Activated CD8-positive, alpha-beta memory T cell treated with anti-CD3 and anti-CD28 coated beads, Interleukin-2, amount 50 U/mL, for 48 hours (primary cell): ENCODE results near the gene TLE6.
"Not testable (repeated sequence)": the region's sequence is repeated elsewhere in the genome, so short reads cannot be mapped to it uniquely, and the experiment has no call there.

Experiments used
- DNase-seq: peaks from one replicate; pipeline ENCODE4 v3.0.0-alpha.2; 2020

The TLE6 gene

DNA sequence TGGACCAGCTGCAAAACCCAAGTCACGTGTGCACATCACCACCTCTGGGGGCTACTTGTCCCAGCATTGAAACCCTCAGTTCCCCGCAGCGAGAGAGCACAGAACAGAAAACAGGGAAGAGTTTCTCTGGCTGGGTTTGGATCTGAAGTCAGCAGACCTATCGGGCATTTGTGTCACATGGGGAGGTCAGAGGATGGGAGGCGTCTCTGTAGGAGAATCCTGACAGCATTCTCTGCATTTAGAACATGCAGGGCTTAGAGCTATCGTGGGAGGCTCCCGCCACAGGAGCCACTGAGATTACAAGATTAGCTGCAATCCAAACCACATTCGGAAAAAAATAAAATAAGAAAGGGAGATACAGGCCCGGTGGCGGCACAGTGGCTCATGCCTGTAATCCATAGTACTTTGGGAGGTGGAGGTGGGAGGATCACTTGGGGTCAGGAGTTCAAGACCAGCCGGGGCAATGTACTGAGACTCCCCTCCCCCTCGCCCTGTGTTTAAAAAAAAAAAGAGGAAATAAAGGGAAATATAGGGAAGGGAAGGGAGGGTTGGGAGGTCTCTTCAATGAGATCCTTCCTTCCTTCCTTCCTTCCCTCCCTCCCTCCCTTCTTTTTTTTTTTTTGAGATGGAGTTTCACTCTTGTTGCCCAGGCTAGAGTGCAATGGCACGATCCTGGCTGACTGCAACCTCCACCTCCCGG lies 2.9 kb upstream of the TLE6 start:
- DNase-seq, result no peak

DNA sequence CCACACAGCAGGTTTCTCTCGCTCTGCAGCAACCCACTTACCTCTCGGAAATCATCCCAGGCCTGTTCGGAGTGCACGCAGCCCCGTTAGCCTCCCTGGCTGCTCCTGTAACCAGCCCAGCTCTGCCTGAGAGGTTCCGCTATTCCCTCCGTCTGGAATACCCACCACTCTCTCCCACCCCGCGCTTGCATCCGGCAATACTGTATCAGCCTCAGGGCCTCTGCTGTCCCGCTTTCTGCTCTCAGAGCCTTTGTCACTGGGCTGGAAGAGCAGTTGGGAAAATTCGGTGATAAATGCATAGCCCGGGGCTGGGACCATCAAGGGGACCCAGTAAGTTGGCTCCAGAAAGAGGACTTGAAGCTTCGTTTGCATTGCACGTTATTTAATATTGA lies 759 bp upstream of the TLE6 start:
- DNase-seq, result no peak

DNA sequence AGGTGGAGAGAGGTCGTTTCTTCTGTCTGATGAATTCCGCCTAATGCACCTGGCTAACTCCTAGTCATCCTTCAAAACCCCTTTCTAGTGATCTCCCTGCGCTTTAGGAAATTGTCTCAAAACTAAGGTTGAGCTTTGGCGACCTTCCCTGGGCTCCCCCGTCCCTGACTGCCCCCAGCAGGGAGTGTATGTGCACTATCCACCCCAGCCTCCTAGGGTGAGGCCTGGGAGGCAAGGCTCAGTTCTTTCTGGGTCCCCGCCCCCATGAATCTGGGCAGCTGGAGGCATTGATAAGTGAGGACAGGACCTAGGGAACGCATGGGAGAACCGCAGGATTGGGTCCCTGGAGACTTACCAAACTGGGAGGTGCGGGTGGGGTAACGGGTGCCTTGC lies 378 bp downstream of the TLE6 start:
- DNase-seq, result no peak

DNA sequence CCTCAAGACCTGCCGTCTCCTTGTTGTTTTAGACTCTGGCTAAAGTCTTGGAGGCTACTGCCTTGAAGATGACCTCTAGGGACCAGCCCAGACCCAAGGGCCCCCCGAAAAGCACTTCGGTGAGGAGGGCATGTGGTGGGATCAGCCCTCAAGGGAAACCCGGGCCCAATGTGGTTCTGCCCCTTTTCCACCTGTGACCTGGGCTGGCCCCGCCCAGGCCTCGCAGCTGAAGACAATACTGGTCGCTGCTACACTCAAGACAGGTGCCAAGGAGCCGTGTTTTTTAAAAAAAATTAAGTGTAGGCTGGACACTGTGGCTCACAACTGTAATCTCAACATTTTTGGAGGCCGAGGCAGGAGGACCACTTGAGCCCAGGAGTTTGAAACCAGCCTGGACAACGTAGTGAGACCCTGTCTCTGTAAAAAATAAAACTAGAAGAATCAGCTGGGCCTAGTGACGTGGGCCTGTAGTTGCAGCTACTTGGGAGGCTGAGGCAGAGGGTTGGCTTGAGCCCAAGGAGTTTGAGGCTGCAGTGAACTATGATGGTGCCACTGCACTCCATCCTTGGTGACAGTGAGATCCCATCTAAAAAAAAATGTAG lies 903 bp downstream of the TLE6 start:
- no peak for DNase-seq

DNA sequence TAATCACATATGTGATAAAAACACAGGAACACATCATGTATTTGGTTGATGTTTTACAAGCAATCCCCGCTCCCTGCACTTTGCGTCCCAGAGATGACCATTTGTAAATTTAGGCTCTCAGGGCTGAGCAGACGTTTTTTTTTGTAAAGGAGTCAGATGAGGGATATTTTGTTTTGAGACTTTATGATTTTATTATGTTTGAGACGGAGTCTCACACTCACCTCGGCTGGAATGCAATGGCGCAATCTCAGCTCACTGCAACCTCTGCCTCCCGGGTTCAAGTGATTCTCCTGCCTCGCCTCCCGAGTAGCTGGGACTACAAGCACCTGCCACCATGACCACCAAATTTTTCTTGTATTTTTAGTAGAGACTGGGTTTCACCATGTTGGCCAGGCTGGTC lies 1.4 kb downstream of the TLE6 start:
- DNase-seq, result no peak

DNA sequence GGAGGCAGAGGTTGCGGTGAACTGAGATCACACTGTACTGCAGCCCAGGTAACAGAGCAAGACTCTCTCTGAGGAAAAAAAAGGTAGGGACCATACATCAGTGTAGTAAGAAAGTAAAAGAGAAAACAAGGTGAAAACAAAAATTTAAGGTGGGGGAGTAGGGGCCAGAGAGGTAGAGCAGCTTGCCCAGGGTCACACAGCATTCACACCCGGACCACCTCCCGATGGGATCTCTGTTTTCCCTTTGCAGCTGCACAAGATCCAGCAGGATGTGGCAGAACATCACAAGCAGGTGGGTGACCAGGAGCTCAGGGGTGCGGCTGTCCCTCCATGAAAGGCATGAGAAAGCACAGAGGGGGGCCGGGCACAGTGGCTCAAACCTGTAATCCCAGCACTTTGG lies 4.5 kb downstream of the TLE6 start:
- no peak for DNase-seq

DNA sequence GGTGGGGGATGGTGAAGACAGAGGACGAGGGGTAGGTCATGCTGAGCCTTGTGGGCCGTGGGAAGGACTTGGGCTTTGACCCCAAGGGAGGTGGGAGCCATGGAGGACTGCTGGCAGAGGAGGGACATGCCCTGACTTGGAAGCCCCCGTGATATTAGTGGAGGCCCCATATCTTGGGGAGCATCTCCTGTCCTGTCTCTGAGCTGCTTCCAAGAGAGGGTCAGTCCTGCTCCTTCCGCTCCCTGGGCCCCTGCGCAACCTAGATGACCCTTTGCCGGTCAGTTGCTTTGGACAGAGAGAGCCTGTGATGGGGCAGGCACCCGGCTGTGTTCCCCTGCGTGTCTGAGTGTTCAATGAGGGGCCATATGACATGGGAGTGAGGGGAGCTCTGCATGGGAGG lies 5.2 kb downstream of the TLE6 start:
- no peak for DNase-seq

DNA sequence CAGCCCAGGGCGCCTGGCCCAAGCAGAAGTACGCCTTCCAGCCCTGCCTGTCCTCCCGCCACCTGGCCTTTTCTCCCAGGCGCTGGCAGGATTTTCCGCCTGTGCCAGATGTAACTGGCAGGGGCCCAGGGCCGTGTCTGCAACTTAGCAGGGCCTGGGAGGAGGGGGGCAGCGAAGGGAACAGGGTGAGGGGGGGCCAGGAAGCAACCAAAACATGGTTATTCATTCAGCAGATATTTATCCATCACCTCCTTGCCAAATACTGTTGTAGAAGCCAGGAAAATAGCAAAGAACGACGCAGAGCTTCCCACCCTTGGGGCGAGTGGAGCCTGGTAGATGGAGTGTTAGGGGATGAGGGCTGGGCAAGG lies 5.6 kb downstream of the TLE6 start:
- DNase-seq, result no peak

DNA sequence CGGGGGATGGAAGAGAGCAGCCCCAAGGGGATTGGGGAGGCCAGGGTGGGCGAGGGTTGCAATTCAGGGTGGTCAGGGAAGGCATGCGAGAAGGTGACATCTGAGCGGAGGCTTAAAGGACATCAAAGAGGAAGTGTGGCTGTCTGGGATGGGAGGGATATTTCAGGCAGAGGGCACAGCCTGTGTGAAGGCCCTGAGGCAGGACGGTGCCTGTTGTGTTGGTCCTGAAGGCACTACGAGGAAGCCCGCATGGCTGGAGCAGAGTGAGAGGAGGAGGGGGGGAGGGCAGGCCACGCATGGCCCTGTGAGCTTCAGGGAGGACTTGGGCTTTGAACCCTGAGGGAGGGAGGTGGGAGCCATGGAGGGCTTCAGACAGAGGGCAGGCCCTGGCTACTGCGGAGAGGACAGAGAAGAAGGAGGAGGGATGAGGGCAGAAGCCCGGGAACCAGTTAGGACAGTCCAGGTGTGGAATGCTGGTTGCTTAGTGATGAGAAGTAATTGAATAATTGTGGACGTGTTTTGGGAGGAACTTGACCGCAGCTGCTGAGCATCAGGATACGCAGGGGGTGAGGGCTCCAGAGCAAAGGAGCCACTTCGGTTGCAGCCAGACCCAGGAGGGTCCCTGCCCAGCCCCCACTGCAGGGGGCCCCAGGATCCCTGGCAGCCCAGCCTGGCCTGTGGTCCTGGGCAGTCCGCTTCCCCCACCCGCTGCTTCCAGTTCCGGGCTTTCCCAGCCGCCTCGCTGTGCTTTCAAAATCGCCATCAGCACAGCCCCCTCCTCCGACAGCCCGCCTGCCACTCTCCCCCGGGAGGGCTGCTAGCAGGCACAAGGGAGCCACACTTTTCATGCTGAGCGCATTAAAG lies 6.2 kb downstream of the TLE6 start:
- no peak for DNase-seq

DNA sequence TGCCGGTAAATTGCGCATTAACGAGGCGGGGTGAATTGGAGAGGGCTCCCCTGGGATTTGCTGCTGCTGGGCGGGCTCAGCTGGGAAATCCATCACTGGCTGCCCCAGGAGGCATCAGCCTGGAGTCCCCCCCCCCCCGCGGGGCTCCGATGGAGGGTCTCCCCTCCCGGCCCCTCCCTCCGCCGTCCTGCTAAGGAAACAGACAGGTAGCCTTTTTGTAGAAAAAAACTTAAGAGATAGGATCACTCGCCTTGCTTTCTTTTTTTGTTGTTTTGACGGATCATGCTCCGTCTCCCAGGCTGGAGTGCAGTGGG lies 6.8 kb downstream of the TLE6 start:
- no peak for DNase-seq

DNA sequence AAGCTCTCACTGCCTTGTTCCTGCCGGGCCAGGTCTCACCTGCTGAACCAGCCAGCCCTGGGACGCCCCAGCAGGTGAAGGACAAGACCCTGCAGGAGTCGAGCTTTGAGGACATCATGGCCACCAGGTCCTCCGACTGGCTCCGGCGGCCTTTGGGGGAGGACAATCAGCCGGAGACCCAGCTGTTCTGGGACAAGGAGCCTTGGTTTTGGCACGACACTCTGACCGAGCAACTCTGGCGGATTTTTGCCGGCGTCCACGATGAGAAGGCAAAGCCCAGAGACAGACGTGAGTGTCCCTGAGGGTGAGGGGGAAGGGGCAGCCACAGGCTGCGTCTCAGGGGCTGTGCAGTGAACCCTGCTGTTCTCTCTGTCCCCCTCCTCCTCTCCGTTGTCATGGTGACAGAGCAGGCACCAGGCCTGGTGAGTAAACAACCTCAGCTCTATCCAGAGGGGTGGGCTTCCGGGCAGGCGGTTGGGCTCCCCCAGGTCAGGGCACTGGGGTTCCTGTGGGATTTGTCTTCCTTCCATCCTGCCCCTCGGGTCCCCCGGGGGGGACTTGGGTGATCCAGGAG lies 9.7 kb downstream of the TLE6 start:
- no peak for DNase-seq

DNA sequence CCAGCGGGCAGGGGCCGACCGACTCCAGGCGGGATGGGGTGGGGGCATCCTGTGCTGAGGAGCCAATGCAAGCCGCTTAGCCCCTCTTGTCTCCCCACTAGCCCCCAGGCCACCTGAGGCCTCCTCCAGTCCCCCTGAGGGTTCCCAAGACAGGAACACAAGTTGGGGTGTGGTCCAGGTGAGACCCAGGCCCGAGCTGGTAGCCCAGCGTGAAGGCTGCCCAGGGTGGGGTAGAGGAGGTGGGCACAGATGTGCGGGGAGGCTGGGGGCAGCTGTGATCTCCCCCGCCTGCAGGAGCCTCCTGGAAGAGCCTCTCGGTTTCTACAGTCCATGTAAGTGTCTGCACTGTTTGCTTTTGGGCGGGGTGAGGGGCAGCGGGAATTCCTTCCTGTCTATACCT lies 10.4 kb downstream of the TLE6 start:
- no peak for DNase-seq

DNA sequence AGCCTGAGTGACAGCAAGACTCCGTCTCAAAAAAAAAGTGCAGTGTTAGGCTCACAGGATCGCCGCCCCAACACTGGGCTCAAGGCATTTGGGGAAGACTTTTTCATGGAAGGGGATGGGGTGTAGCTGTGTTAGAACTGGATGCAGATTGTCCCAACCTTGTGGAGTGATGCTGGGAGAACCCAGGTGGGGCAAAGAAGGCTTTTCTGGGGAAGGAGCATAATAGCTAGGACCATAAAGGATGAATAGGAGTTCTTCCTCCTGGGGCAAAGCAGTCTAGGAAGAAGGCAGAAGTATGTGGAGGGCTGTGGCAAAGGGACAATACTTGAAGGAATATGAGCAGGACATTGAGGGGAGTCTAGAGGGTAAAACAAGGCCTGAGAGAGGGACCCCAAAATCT lies 11.2 kb downstream of the TLE6 start:
- no peak for DNase-seq

DNA sequence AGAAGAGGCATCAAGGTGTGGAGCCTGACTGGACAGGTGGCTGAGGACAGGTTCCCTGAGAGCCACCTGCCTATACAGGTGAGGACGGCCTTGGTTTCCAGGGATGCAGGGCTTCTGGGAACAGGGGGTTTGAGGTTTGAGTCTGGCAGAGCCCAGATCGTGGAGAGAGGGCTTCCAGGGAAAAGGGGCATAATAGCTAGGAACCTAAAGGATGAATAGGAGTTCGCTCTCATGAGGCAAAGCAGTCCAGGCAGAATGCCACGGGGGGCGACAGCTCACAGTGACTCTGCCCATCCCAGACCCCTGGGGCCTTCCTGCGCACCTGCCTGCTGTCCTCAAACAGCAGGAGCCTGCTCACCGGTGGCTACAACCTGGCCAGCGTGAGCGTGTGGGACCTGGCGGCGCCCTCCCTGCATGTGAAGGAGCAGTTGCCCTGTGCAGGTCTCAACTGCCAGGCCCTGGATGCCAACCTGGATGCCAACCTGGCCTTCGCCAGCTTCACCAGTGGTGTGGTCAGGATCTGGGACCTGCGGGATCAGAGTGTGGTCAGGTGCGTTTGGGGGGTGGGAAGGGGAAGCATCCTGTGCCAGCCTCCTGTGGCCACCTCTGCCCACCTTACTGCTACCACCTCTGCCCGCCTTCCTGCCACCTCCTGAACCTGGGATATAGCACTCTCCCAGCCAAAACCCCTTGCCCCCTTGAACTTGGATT lies 12.0 kb downstream of the TLE6 start:
- no peak for DNase-seq

DNA sequence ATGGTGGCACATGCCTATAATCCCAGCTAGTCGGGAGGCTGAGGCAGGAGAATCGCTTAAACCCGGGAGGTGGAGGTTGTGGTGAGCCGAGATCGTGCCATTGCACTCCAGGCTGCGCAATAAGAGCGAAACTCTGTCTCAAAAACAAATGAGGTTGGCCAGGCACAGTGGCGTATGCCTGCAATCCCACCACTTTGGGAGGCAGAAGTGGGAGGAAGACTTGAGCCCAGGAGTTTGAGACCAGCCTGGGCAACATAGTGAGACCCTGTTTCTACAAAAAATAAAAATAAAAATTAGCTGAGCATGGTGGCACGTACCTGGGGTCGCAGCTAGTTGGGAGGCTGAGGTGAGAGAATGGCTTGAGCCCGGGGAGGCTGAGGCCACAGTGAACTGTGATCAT lies 15.0 kb downstream of the TLE6 start:
- not testable (repeated sequence) for DNase-seq

DNA sequence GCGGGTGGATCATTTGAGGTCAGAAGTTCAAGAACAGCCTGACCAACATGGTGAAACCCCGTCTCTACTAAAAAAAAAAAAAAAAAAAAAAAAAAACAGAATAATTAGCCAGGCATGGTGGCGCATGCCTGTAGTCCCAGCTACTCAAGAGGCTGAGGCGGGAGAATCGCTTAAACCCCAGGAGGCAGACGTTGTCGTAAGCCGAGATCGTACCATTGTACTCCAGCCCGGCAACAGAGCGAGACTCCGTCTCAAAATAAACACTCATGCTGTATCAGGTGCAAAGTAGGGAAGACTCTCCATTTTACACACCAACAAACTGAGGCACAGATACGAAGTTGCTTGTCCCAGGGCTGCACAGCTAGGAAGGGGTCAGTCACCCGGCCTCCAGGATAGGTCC lies 15.6 kb downstream of the TLE6 start:
- no peak for DNase-seq

DNA sequence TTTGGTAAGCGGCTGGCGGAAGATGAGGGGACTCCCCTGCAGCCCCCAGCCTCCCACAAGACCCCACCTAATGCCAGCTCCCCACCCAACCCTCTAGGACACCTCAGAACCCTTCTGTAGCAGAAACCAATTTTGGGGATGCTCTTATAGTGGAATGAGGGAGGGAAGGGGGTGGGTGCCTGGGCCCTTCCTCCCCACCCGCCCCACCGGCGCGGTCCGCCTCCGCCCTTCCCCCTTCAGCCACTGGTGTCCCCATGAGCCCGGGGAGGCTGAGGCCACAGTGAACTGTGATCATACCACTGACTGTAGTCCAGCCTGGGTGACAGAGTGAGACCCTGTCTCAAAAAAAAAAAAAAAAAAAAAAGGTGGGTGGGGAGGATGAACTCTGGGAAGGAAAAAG lies 16.2 kb downstream of the TLE6 start:
- no peak for DNase-seq

DNA sequence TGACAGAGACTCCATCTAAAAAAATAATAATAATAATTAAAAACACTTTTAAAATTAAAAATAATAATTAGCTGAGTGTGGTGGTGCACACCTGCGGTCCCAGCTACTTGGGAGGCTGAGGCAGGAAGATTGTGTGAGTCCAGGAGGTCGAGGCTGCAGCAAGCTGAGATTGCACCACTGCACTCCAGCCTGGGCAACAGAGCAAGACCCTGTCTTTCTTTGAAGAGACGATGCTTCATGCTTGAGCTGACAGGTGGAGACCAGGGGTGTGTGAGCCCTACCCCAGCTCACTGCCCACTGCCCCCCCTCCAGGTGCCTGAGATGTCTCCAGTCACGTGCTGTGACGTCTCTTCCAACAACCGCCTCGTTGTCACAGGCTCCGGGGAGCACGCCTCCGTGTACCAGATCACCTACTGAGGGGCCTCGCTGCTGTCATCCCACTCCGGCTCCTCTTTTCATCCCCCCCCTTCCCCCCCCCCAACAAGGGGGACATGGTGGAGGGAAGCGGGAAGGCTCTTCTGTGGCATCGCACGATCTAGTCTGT lies 17.3 kb downstream of the TLE6 start:
- no peak for DNase-seq

DNA sequence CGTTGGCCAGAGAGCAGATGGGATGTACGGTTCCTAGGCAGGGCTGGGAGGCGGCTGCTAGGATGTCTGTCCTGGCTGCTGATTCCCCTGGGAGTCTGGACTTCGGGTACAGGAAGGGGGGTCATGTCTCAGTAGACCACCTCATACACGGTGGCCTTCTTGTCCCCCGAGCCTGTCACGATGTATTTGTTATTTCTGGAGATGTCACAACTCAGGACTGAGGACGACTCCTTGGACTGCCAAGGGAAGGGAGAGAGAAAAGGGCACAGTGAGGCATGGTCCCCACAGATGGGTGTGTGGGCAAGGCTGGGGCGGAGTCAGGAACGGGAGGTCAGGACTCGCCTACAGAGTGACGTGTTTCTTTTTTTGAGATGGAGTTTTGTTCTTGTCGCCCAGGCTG lies 20.4 kb downstream of the TLE6 start:
- DNase-seq, result no peak

DNA sequence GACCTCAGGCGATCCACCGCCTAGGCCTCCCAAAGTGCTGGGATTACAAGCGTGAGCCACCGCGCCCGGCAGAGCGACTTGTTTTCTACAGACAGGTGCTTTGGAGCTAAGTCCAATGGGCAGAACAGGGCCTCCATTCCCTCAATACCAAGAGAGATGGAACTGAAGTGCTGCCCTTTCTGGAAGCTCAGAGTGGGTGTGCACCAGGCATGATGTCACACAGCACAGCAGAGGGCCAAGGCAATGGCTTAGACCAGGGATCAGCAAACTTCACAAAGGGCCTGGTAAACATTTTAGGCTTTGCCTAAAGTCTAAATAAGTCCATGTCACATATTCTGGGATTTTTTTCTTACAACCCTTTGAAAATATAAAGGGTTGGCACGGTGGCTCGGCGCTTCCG lies 21.3 kb downstream of the TLE6 start:
- no peak for DNase-seq

DNA sequence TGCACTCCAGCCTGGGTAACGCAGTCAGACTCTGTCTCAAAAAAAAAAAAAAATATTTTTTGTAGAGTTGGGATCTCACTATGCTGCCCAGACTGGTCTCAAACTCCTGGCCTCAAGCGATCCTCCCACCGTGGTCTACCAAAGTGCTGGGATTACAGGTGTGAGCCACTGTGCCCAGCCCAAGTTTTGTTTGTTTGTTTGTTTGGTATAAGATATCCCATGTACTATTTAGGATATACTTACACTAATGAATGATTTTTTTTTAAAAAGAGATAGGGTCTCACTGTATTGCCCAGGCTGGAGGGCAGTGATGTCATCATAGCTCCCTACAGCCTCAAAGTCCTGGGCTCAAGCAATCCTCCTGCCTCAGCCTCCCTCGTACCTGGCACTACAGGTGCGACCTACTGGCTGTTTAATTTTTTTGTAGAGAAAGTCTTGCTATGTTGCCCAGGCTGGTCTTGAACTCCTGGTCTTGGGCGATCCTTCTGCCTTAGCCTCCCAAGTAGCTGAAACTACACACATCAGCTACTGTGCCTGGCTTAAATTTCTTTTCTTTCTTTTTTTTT lies 24.0 kb downstream of the TLE6 start:
- DNase-seq, result no peak

DNA sequence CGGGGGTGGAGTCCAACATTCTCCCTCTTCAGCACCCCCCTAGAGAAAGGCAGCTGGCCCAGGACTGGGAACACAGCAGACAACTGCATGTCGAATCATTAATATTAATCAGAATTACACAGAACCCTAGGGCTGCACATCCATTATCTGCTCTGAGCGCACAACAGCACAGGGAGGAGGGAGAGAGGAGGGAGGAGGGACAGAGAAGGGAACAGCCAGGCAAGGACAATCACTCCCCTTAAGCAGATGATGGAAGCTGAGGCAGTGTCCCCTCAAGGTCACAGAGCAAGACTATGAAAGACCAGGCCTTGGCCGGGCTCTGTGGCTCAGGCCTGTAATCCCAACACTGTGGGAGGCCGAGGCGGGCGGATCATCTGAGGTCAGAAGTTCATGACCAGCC lies 25.7 kb downstream of the TLE6 start:
- no peak for DNase-seq

DNA sequence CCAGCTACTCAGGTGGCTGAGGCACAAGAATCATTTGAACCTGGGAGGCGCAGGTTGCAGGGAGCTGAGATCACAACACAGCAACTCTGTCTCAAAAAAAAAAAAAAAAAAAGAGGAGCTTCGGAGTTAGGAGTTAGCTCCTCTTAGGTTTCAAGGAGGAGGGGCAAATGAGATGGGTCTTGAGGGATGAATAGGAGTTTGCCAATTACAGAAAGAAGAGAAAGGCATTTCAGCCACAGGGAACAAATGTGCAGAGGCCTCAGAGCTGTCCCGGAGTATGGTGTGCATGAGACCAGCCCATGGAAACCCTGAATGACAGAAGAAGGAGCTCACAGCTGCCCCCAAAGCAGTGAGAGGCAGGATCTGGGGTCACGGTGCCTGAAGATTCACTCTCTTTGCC lies 27.2 kb downstream of the TLE6 start:
- no peak for DNase-seq
